ENCODE results near the gene TMEM219. TPM values are rescaled to one million over a fixed set of nuclear protein-coding genes. Genes with fewer than 3 reads are reported as not detected.

Gene TMEM219
- total RNA-seq, 3 donors from 2014 or later (not counting 1 experiment from before 2014, with no cell fraction given) = 50.2 to 69.5 (median 50.8) TPM

- intact Hi-C loops (cut with micrococcal nuclease) = no loop called here
- Histone ChIP-seq H3K27ac (ENCODE audit: low read length) (no peak overlapping the region), H3K4me3 (ENCODE audit: low read length) (no peak overlapping the region), H3K9me3 (ENCODE audit: control insufficient read depth, insufficient read depth, low read length) (no peaks in the 10 kb centered on the region), H3K4me1 (ENCODE audit: control insufficient read depth, insufficient read depth, low read length) (no peaks in the 10 kb centered on the region), H3K27me3 (ENCODE audit: control insufficient read depth, insufficient read depth, low read length) (no peaks in the 10 kb centered on the region), H3K36me3 (ENCODE audit: control insufficient read depth, insufficient read depth, low read length) (no peaks in the 10 kb centered on the region)
- Mint-ChIP-seq H3K27ac (no peak overlapping the region), H3K4me3 (no peak overlapping the region), H3K27me3 (ENCODE audit: low read depth in 2 of 2) (peaks cover 0 to 11% of the 10 kb centered on the region in 2 donors), H3K4me1 (no peaks in the 10 kb centered on the region), H3K36me3 (no peaks in the 10 kb centered on the region), H3K9me3 (no peaks in the 10 kb centered on the region)
- ATAC-seq (no peak), DNase-seq (no peak)
- 87% methylated on average over 2 of the region's 2 CpGs for WGBS (ENCODE audit: insufficient coverage)
- TF ChIP-seq CTCF (IDR thresholded peaks at IDR 0.05) = no peak
These were observed 14.0 kb upstream of the TMEM219 start for GRCh38 chr16:29947897-29948296.

- no peaks in the 10 kb centered on the region for H3K36me3 ChIP-seq (ENCODE audit: control insufficient read depth, insufficient read depth, low read length)
- ATAC-seq = no peak
- no peaks in the 10 kb centered on the region for H3K9me3 Mint-ChIP-seq
These were observed 10.9 kb upstream of the TMEM219 start for GRCh38 chr16:29950806-29951461.

DNA sequence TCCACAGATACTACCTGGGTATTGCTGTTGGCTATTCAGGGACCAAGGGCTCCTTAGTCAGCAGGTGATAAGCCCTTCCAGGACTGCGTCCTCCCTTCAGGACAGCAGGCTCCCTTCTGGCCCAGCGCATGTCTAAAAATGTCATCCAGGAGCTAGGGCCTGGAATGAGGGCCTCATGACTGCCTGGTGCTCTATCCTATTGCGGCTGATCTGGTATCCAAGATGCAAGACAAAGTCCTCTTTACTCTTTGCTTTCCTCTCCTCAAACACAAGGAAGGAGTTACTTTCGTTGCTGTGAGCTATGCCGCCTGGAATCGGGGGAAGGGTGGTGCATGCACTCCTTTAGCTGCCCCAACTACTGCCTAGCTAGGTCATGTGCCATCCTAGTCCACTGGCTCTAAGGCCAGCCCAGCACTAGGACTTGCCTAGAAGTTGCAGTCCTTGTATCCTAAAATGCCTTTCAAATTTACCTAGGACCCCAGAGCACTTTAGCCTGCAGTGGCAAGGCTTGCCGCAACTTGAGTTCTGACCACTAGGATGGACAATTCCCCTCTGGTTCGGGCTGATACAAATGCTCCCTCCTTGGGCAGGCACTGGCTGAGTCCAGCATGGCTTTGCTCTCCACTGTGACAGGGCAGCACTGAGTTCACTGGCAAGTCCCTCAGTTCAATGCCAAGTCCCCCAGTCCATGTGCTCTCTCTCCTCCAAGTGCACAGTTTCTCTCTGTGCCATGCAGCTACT, 10.1 kb upstream of the TMEM219 start:
- Histone ChIP-seq H3K27me3 (ENCODE audit: control insufficient read depth, insufficient read depth, low read length) (no peaks in the 10 kb centered on the region), H3K36me3 (ENCODE audit: control insufficient read depth, insufficient read depth, low read length) (no peaks in the 10 kb centered on the region), H3K4me1 (ENCODE audit: control insufficient read depth, insufficient read depth, low read length) (no peaks in the 10 kb centered on the region), H3K9me3 (ENCODE audit: control insufficient read depth, insufficient read depth, low read length) (no peaks in the 10 kb centered on the region), H3K27ac (ENCODE audit: low read length) (no peak overlapping the region), H3K4me3 (ENCODE audit: low read length) (no peak overlapping the region)
- Mint-ChIP-seq H3K4me1 (no peaks in the 10 kb centered on the region), H3K9me3 (no peaks in the 10 kb centered on the region), H3K27ac (no peak overlapping the region), H3K4me3 (no peak overlapping the region), H3K36me3 (no peaks in the 10 kb centered on the region), H3K27me3 (ENCODE audit: low read depth in 2 of 2) (peaks cover 0 to 11% of the 10 kb centered on the region in 2 donors)
- WGBS (ENCODE audit: insufficient coverage) = 96% methylated on average over 8 of the region's 8 CpGs
- DNase-seq (no peak), ATAC-seq (no peak)
- TF ChIP-seq CTCF (IDR thresholded peaks at IDR 0.05) = no peak
- intact Hi-C loops (cut with micrococcal nuclease) = no loop called here

More at GRCh38 chr16:29950806-29951461, 10.9 kb upstream of the TMEM219 start:
- no peak for TF ChIP-seq CTCF (IDR thresholded peaks at IDR 0.05)
- H3K27ac ChIP-seq (ENCODE audit: low read length) = no peak overlapping the region
- DNase-seq = no peak
- Mint-ChIP-seq H3K27ac (no peak overlapping the region), H3K4me1 (no peaks in the 10 kb centered on the region), H3K4me3 (no peak overlapping the region), H3K36me3 (no peaks in the 10 kb centered on the region), H3K27me3 (ENCODE audit: low read depth in 2 of 2) (peaks cover 0 to 11% of the 10 kb centered on the region in 2 donors)
- 93% methylated on average over 4 of the region's 4 CpGs for WGBS (ENCODE audit: insufficient coverage)
- no peaks in the 10 kb centered on the region for H3K4me1 ChIP-seq (ENCODE audit: control insufficient read depth, insufficient read depth, low read length)
- H3K4me3 ChIP-seq (ENCODE audit: low read length) = no peak overlapping the region
- H3K9me3 ChIP-seq (ENCODE audit: control insufficient read depth, insufficient read depth, low read length) = no peaks in the 10 kb centered on the region
- intact Hi-C loops (cut with micrococcal nuclease) = no loop called here
- no peaks in the 10 kb centered on the region for H3K27me3 ChIP-seq (ENCODE audit: control insufficient read depth, insufficient read depth, low read length)

All from natural killer cell (primary cell).